HL-60 (cell line): ENCODE measurements around the gene JMJD4.

Source experiments
- CTCF ChIP-seq: IDR thresholded peaks from one replicate; pipeline ENCODE4 v1.5.1; 2011; ENCODE audit warnings: low read length, control low read depth, inconsistent platforms; ENCODE audit not compliant: insufficient read depth
- POLR2AphosphoS5 ChIP-seq: IDR thresholded peaks from 2 replicates; pipeline ENCODE4 v1.6.1; 2012; ENCODE audit warnings: low read depth
- REST ChIP-seq: IDR thresholded peaks from 2 replicates; pipeline ENCODE4 v1.6.1; 2012; ENCODE audit warnings: low read depth; ENCODE audit not compliant: insufficient replicate concordance

DNA sequence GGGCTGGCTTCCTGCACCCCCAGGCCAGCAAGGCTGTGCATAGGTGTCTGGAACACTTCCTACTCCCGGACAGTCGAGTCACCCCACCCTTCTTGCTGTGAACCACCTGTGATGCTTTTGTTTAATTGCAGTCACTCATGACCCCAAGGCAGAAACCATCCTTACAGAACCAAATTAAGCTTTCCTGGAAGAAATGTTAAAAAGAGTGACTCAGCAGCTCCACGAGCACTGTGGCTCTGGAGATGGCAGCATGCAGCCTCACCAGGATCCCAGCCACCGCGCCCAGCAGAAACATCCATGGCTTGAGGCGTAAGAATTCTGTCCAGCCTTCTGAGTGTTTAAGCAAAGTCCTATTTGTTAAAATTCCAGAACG, 28.9 kb upstream of the JMJD4 start:
- TF ChIP-seq REST = no peak
- TF ChIP-seq CTCF = no peak
- TF ChIP-seq POLR2AphosphoS5 = no peak
